ENCODE results near the gene JCAD. TPM values are rescaled to one million over a fixed set of nuclear protein-coding genes. Genes with fewer than 3 reads are reported as not detected.
A peak's percentile ranks its signal among the peaks of the same experiment; 100 is the strongest.

The JCAD gene
- polyA plus RNA-seq, 1 donor from 2014 or later, result 2.3 TPM

DNA sequence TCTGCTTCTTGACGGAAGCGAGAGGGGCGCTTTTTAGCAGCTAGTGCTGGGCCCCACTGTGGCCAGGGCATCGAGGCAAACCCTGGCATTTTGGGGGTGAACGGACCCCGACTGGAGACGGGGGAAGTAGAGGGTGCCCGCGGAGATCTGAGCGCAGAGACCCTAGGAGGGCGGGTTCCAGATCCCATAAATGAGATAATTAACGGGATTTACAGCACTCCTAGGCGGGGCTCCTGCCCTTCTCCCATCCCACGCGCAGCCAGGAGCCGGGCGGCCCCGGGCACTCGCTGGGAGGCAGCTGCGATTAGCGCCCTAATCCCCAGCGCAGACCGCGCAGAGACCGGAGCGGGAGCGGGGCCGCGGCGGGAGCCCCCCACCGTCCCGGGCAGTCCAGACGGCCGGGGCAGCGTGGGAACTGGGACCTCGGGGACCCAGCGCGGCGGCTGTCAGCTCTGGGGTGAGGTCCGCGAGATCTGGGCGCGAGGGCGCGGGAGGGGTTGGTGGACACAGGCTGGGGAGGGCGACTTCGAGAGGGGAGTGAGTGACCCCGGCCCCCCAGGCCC lies 735 bp downstream of the JCAD start:
- H3K4me2 ChIP-seq (ENCODE audit: low read length), result no peak overlapping the region
- H3K36me3 ChIP-seq (ENCODE audit: insufficient read depth, low read length), result no peaks in the 10 kb centered on the region
- H4K20me1 ChIP-seq (ENCODE audit: insufficient read depth), result no peaks in the 10 kb centered on the region
- H3K27ac ChIP-seq (ENCODE audit: low read length), result no peak overlapping the region
- no peak overlapping the region for H2AFZ ChIP-seq (ENCODE audit: low read depth, low read length)
- H3K9me3 ChIP-seq (ENCODE audit: low read length), result no peaks in the 10 kb centered on the region
- TF ChIP-seq MXI1 (conservative IDR thresholded peaks at IDR 0.05; ENCODE audit: poor library complexity, severe bottlenecking), result no peak
- TF ChIP-seq TAF1 (IDR thresholded peaks at IDR 0.05; ENCODE audit: low read depth), result no peak
- TF ChIP-seq, protein P1, sequence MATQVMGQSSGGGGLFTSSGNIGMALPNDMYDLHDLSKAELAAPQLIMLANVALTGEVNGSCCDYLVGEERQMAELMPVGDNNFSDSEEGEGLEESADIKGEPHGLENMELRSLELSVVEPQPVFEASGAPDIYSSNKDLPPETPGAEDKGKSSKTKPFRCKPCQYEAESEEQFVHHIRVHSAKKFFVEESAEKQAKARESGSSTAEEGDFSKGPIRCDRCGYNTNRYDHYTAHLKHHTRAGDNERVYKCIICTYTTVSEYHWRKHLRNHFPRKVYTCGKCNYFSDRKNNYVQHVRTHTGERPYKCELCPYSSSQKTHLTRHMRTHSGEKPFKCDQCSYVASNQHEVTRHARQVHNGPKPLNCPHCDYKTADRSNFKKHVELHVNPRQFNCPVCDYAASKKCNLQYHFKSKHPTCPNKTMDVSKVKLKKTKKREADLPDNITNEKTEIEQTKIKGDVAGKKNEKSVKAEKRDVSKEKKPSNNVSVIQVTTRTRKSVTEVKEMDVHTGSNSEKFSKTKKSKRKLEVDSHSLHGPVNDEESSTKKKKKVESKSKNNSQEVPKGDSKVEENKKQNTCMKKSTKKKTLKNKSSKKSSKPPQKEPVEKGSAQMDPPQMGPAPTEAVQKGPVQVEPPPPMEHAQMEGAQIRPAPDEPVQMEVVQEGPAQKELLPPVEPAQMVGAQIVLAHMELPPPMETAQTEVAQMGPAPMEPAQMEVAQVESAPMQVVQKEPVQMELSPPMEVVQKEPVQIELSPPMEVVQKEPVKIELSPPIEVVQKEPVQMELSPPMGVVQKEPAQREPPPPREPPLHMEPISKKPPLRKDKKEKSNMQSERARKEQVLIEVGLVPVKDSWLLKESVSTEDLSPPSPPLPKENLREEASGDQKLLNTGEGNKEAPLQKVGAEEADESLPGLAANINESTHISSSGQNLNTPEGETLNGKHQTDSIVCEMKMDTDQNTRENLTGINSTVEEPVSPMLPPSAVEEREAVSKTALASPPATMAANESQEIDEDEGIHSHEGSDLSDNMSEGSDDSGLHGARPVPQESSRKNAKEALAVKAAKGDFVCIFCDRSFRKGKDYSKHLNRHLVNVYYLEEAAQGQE (IDR thresholded peaks at IDR 0.05; ENCODE audit: borderline replicate concordance), result no peak
- no peak for TF ChIP-seq SMC3 (conservative IDR thresholded peaks at IDR 0.05; ENCODE audit: poor library complexity)
- TF ChIP-seq EP300 (conservative IDR thresholded peaks at IDR 0.05; ENCODE audit: poor library complexity, severe bottlenecking), result no peak
- TF ChIP-seq, protein P2, sequence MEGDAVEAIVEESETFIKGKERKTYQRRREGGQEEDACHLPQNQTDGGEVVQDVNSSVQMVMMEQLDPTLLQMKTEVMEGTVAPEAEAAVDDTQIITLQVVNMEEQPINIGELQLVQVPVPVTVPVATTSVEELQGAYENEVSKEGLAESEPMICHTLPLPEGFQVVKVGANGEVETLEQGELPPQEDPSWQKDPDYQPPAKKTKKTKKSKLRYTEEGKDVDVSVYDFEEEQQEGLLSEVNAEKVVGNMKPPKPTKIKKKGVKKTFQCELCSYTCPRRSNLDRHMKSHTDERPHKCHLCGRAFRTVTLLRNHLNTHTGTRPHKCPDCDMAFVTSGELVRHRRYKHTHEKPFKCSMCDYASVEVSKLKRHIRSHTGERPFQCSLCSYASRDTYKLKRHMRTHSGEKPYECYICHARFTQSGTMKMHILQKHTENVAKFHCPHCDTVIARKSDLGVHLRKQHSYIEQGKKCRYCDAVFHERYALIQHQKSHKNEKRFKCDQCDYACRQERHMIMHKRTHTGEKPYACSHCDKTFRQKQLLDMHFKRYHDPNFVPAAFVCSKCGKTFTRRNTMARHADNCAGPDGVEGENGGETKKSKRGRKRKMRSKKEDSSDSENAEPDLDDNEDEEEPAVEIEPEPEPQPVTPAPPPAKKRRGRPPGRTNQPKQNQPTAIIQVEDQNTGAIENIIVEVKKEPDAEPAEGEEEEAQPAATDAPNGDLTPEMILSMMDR (IDR thresholded peaks at IDR 0.05; ENCODE audit: poor library complexity, severe bottlenecking), result no peak
- no peak for TF ChIP-seq POLR2AphosphoS5 (IDR thresholded peaks at IDR 0.05)
- no peak for TF ChIP-seq EZH2 (IDR thresholded peaks at IDR 0.05; ENCODE audit: borderline replicate concordance, insufficient read depth, low read length, poor library complexity, severe bottlenecking)
- no peak for TF ChIP-seq RAD21 (conservative IDR thresholded peaks at IDR 0.05)
- H3F3A ChIP-seq (ENCODE audit: insufficient read depth, low read length, poor library complexity, severe bottlenecking), result no peaks in the 10 kb centered on the region
- H3K27me3 ChIP-seq (ENCODE audit: insufficient read depth, low read depth, low read length), result peaks cover 24% of the 10 kb centered on the region
- peak overlapping the region; percentile 69 for H3K4me3 ChIP-seq (ENCODE audit: low read length)
- no peaks in the 10 kb centered on the region for H3K9me2 ChIP-seq (ENCODE audit: insufficient read depth, low read length)
- no peaks in the 10 kb centered on the region for H3K79me2 ChIP-seq (replicated peaks; ENCODE audit: insufficient read depth, low read length)
- peak overlapping the region; percentile 58 for H3K9ac ChIP-seq (ENCODE audit: low read length)

DNA sequence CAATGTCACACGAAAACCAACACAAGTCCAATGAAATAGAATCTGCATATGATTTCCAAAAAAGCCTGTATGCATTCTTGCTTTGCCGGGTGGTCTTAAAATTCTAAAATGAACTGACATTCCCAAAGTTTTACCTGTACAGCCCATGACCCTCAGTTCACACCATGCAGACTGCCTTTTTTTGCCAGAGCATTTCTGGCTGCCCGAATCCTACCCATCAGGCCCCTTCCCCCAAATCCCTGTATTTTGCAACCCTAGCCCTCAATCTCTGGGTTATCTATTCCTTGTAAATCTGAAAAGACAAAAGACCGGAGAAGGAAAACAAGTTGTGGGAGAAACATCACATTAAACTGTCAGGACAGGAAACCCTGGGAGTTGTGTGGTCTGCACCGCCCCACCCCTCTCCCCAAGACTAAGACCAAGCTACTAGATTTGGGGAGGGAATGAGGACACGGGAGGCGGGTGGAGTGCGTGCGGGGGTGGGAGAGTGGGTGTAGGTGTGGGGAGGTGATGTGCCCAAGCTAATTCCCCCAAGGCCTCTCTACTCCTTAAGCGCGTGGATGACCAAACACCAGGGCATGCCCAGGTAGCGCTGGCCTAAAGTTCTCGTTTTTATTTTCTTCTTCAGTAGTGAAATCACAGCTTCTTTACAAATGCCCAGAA lies 1.4 kb downstream of the JCAD start:
- H3K79me2 ChIP-seq (replicated peaks; ENCODE audit: insufficient read depth, low read length), result no peaks in the 10 kb centered on the region
- H3F3A ChIP-seq (ENCODE audit: insufficient read depth, low read length, poor library complexity, severe bottlenecking), result no peaks in the 10 kb centered on the region
- H3K9ac ChIP-seq (ENCODE audit: low read length), result no peak overlapping the region
- H4K20me1 ChIP-seq (ENCODE audit: insufficient read depth), result no peaks in the 10 kb centered on the region
- no peaks in the 10 kb centered on the region for H3K36me3 ChIP-seq (ENCODE audit: insufficient read depth, low read length)
- no peak overlapping the region for H3K27ac ChIP-seq (ENCODE audit: low read length)
- TF ChIP-seq SMC3 (conservative IDR thresholded peaks at IDR 0.05; ENCODE audit: poor library complexity) (no peak), POLR2AphosphoS5 (IDR thresholded peaks at IDR 0.05) (no peak), MXI1 (conservative IDR thresholded peaks at IDR 0.05; ENCODE audit: poor library complexity, severe bottlenecking) (no peak), EZH2 (IDR thresholded peaks at IDR 0.05; ENCODE audit: borderline replicate concordance, insufficient read depth, low read length, poor library complexity, severe bottlenecking) (no peak)
- TF ChIP-seq, protein P2 (IDR thresholded peaks at IDR 0.05; ENCODE audit: poor library complexity, severe bottlenecking), result no peak
- TF ChIP-seq, protein P1 (IDR thresholded peaks at IDR 0.05; ENCODE audit: borderline replicate concordance), result no peak
- H3K27me3 ChIP-seq (ENCODE audit: insufficient read depth, low read depth, low read length), result peaks cover 24% of the 10 kb centered on the region
- H3K4me2 ChIP-seq (ENCODE audit: low read length), result no peak overlapping the region
- H3K4me3 ChIP-seq (ENCODE audit: low read length), result peak overlapping the region; percentile 69
- no peaks in the 10 kb centered on the region for H3K9me3 ChIP-seq (ENCODE audit: low read length)
- H3K9me2 ChIP-seq (ENCODE audit: insufficient read depth, low read length), result no peaks in the 10 kb centered on the region
- no peak overlapping the region for H2AFZ ChIP-seq (ENCODE audit: low read depth, low read length)
